Measurements from ENCODE around the gene DESI2. TPM values are rescaled to one million over a fixed set of nuclear protein-coding genes. Genes with fewer than 3 reads are reported as not detected.
"Not testable (repeated sequence)": the region's sequence is repeated elsewhere in the genome, so short reads cannot be mapped to it uniquely, and the experiment has no call there.

The DESI2 gene
- total RNA-seq, 1 experiment from 2014 or later = 53.6 TPM

- Histone ChIP-seq H3K36me3 (0 out of 2 replicates have a peak, but pooled peaks cover 2% of the 10 kb centered on the region), H3K4me1 (no peaks in the 10 kb centered on the region), H3K4me3 (no peak overlapping the region), H3K27ac (no peak overlapping the region), H3K27me3 (no peaks in the 10 kb centered on the region), H3K9me3 (replicated peaks) (no peaks in the 10 kb centered on the region)
- DNase-seq = no peak
Measured at GRCh38 chr1:244709076-244709475, 56.1 kb downstream of the DESI2 start.

- no peak overlapping the region for H3K27ac ChIP-seq
- no peaks in the 10 kb centered on the region for H3K9me3 ChIP-seq (replicated peaks)
- no peak overlapping the region for H3K4me3 ChIP-seq
- DNase-seq = no peak
- no peaks in the 10 kb centered on the region for H3K4me1 ChIP-seq
- no peaks in the 10 kb centered on the region for H3K27me3 ChIP-seq
- H3K36me3 ChIP-seq = 0 out of 2 replicates have a peak, but pooled peaks cover 2% of the 10 kb centered on the region
Measured at GRCh38 chr1:244709476-244710368, 56.8 kb downstream of the DESI2 start.

- no peak for DNase-seq
- no peaks in the 10 kb centered on the region for H3K4me1 ChIP-seq
- H3K27ac ChIP-seq = no peak overlapping the region
- no peak overlapping the region for H3K4me3 ChIP-seq
- no peaks in the 10 kb centered on the region for H3K27me3 ChIP-seq
- no peaks in the 10 kb centered on the region for H3K36me3 ChIP-seq
- H3K9me3 ChIP-seq (replicated peaks) = no peaks in the 10 kb centered on the region
Measured at GRCh38 chr1:244710474-244711062, 57.6 kb downstream of the DESI2 start.

GRCh38 chr1:244712669-244713068 lies 59.7 kb downstream of the DESI2 start:
- Histone ChIP-seq H3K27me3 (no peaks in the 10 kb centered on the region), H3K27ac (no peak overlapping the region), H3K9me3 (replicated peaks) (no peaks in the 10 kb centered on the region), H3K4me3 (no peak overlapping the region), H3K36me3 (no peaks in the 10 kb centered on the region), H3K4me1 (no peaks in the 10 kb centered on the region)
- no peak for DNase-seq

GRCh38 chr1:244713332-244713731 lies 60.4 kb downstream of the DESI2 start:
- H3K27ac ChIP-seq = no peak overlapping the region
- no peaks in the 10 kb centered on the region for H3K9me3 ChIP-seq (replicated peaks)
- H3K4me3 ChIP-seq = no peak overlapping the region
- no peaks in the 10 kb centered on the region for H3K36me3 ChIP-seq
- no peak for DNase-seq
- no peaks in the 10 kb centered on the region for H3K4me1 ChIP-seq
- H3K27me3 ChIP-seq = no peaks in the 10 kb centered on the region

- Histone ChIP-seq H3K27ac (no peak overlapping the region), H3K4me1 (no peaks in the 10 kb centered on the region), H3K27me3 (no peaks in the 10 kb centered on the region), H3K36me3 (no peaks in the 10 kb centered on the region), H3K4me3 (no peak overlapping the region), H3K9me3 (replicated peaks) (no peaks in the 10 kb centered on the region)
- DNase-seq = no peak
Measured at GRCh38 chr1:244727871-244728474, 75.0 kb downstream of the DESI2 start.

GRCh38 chr1:244730153-244730933 lies 77.4 kb downstream of the DESI2 start:
- Histone ChIP-seq H3K9me3 (replicated peaks) (no peaks in the 10 kb centered on the region), H3K4me1 (no peaks in the 10 kb centered on the region), H3K36me3 (no peaks in the 10 kb centered on the region), H3K27me3 (no peaks in the 10 kb centered on the region), H3K27ac (no peak overlapping the region), H3K4me3 (no peak overlapping the region)
- DNase-seq = no peak

- H3K36me3 ChIP-seq = no peaks in the 10 kb centered on the region
- H3K27me3 ChIP-seq = no peaks in the 10 kb centered on the region
Measured at GRCh38 chr1:244730934-244731434, 78.1 kb downstream of the DESI2 start.

GRCh38 chr1:244731651-244732050 lies 78.7 kb downstream of the DESI2 start:
- Histone ChIP-seq H3K27ac (no peak overlapping the region), H3K4me3 (no peak overlapping the region)
- DNase-seq = no peak

More at GRCh38 chr1:244730934-244731434, 78.1 kb downstream of the DESI2 start:
- Histone ChIP-seq H3K4me1 (no peaks in the 10 kb centered on the region), H3K9me3 (replicated peaks) (no peaks in the 10 kb centered on the region), H3K4me3 (no peak overlapping the region), H3K27ac (no peak overlapping the region)
- no peak for DNase-seq

GRCh38 chr1:244732851-244733450 lies 80.0 kb downstream of the DESI2 start:
- Histone ChIP-seq H3K27me3 (no peaks in the 10 kb centered on the region), H3K4me1 (no peaks in the 10 kb centered on the region), H3K9me3 (replicated peaks) (no peaks in the 10 kb centered on the region), H3K36me3 (no peaks in the 10 kb centered on the region), H3K27ac (no peak overlapping the region), H3K4me3 (no peak overlapping the region)
- no peak for DNase-seq

More at GRCh38 chr1:244731651-244732050, 78.7 kb downstream of the DESI2 start:
- Histone ChIP-seq H3K27me3 (no peaks in the 10 kb centered on the region), H3K9me3 (replicated peaks) (no peaks in the 10 kb centered on the region), H3K4me1 (no peaks in the 10 kb centered on the region), H3K36me3 (no peaks in the 10 kb centered on the region)

- Histone ChIP-seq H3K27ac (no peak overlapping the region), H3K4me1 (no peaks in the 10 kb centered on the region), H3K36me3 (no peaks in the 10 kb centered on the region), H3K27me3 (no peaks in the 10 kb centered on the region), H3K4me3 (no peak overlapping the region), H3K9me3 (replicated peaks) (no peaks in the 10 kb centered on the region)
- no peak for DNase-seq
Measured at GRCh38 chr1:244735404-244735803, 82.5 kb downstream of the DESI2 start.

GRCh38 chr1:244735876-244736561 lies 83.1 kb downstream of the DESI2 start:
- no peaks in the 10 kb centered on the region for H3K9me3 ChIP-seq (replicated peaks)
- H3K4me1 ChIP-seq = no peaks in the 10 kb centered on the region
- H3K27me3 ChIP-seq = no peaks in the 10 kb centered on the region
- no peak overlapping the region for H3K27ac ChIP-seq
- no peak for DNase-seq
- no peaks in the 10 kb centered on the region for H3K36me3 ChIP-seq
- H3K4me3 ChIP-seq = no peak overlapping the region

- H3K36me3 ChIP-seq; H3K27me3 ChIP-seq; H3K27ac ChIP-seq; H3K4me1 ChIP-seq; DNase-seq; H3K4me3 ChIP-seq; H3K9me3 ChIP-seq (replicated peaks): not testable (repeated sequence)
Measured at GRCh38 chr1:244739140-244739539, 86.2 kb downstream of the DESI2 start.

Measured in SJCRH30 (cell line).